NK-92 treated with Interleukin-12 subunit alpha and Interleukin-12 subunit beta, amount 100 ng/mL, for 24 hours (cell line): ENCODE results near the gene SPOP.

ENCODE experiments used
- DNase-seq: peaks from one replicate; lab custom pipeline; 2025; lab: John Stamatoyannopoulos, UW

SPOP gene

DNA sequence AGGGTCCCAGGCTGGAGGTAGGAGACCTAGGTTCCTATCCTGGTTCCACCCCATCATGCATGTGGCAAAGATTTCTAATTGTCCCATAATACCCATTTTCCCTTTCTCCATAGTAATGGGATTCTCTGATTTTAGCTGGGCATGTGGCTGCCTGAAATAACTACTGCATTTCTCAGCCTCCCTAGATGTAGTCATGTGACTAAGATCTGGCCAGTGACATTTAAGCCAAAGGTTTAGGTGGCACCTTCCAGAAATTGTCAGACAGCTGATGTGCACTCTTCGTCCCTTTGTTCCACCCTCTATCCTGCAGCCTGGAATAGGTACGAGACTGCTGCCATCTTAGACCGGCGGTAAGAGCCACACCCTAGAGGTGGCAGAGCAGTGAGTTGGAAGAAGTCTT lies 94.0 kb downstream of the SPOP start:
- DNase-seq: no peak

DNA sequence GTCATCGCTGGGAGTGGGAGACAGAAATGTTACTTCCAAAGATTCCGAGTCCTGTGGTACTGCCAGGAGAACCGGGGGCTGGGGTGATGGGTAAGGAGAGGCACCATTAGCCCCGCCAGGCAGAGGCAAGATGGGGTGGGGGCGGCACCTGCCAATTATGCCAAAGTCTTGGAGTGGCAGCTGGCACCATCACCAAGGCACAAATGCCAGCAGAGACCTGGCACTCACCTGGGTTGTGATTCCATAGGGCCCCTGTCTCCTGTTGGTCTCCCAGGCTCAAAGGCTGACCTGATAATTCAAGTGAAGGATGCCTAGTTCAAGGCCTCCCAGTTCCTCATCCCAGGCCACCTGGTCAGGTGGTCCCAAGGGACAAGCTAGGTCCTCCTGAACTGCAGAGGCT lies 94.7 kb downstream of the SPOP start:
- DNase-seq: no peak

DNA sequence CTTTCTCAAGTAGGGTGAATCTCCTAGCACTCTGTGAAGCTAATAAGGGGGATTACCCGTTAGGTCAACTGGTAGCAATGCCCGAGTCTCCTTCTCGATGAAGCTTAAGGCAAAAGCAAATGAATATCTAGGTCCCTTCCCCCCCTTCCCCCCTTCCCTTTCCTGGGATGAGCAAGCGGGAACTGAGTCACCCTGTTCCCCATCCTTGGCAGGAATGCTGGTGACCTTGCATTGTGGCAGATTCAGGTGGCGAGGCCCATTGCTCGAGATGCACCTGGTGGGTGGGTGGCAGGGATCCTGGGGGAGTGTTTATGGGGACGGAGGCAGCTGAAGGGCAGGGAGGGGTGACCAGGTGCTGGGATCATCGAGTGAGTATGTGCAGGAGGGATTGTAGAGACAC lies 95.1 kb downstream of the SPOP start:
- no peak for DNase-seq

DNA sequence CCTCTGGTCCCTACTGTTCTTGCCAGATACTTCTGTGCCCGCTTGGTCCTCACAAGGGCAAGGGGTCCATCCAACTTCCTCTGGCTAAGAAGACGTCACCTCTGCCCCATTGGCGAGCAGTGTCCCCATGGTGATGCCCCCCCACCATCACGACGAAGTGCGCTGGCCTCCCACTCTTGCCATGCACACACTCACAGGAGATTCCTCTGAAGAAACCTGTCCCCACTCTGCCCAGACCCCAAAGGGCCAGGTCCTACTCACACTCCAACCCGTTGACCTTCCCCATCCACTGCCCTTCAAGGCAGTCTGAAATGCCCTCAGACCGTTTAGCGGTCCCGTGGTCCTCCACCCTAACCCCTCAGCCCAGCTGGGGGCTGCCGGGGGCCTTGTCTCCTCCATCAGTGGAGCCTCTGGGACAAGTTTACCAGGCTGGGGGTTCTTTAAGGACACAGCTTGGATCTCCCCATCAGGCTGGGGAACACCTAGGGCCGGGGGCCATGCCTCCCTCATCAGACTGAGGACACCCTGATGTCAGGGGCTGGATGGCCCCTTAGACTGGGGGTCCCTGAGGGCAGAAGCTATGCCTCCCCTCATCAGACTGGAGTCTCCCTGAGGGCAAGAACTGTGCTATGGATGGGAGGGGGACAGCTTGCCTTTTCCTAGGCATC lies 95.7 kb downstream of the SPOP start:
- no peak for DNase-seq

DNA sequence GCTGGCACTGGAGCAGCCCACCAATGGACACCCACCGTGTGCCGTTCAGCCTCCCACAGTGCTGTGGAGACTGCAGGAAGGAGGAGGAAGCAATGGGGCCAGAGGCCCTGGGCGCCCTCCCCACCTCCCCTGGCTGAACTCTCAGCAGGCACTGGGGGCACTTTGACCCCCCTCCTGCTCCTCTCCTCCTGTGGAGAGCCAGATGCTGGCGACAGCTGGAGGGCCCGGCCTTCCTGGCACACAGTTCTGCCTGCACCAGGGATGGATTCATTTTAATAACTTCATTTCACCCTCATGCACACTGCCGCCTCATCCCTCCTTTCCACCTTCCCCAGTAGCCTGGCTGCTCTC lies 96.3 kb downstream of the SPOP start:
- DNase-seq: no peak

DNA sequence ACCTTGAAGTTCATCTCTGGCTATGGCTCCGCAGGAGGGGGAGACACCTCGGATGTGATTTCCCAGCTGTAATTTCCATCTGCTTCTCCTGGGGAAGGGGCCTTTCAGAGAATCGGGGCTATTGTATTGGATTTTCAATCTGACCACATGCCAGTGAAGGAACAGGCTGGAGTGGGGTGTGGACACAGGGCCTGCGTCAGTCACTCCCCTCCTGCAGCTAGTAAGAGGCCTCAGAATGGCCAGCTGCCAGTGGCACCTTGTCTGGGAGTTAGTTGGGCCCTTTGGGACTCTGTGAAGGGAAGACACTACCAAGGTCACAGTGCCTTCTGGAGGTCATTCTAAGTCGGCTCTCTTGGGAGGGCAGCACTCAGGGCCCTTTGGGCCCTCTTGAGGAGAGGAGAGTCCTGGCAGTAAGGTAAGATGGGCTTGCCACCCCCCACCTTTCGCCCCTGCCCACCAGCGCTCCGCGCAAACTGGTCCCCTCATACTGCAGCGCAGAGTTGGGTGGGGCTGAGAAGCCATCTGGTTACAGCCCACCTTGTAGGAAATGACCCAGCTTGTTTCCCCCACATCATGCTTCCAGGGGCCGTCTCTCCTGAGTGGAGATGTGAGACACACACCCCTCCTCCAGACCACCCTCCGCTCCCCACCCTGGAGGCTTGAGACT lies 96.8 kb downstream of the SPOP start:
- no peak for DNase-seq

DNA sequence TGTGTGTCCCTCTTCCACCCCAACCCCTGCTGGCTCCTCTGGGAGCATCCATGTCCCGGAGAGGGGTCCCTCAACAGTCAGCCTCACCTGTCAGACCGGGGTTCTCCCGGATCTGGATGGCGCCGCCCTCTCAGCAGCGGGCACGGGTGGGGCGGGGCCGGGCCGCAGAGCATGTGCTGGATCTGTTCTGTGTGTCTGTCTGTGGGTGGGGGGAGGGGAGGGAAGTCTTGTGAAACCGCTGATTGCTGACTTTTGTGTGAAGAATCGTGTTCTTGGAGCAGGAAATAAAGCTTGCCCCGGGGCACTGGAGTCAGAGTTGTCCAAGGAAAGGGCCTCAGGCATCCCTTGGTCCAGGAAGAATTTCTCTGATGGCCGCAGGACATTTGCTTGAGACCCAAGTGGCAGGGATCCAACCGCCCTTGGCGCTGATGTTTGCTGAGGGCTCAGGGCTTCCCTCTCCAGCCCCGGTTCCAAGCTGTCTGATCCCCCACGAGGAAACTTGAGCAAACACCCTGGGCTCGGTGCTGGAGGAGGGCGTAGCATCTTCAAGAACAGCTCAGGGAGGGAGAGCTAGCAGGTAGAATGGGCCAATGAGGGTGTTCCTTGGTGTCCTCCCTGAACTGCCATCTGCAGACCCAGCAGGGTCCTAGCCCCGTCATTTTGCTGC lies 97.7 kb downstream of the SPOP start:
- DNase-seq: no peak

DNA sequence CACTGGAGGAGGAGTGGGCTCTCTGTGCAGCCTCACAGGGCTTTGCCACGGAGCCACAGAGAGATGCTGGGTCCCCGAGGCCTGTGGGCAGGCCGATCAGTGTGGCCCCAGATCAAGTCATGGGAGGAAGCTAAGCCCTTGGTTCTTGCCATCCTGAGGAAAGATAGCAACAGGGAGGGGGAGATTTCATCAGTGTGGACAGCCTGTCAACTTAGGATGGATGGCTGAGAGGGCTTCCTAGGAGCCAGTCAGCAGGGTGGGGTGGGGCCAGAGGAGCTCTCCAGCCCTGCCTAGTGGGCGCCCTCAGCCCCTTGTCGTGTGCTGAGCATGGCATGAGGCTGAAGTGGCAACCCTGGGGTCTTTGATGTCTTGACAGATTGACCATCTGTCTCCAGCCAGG lies 98.4 kb downstream of the SPOP start:
- DNase-seq: no peak

DNA sequence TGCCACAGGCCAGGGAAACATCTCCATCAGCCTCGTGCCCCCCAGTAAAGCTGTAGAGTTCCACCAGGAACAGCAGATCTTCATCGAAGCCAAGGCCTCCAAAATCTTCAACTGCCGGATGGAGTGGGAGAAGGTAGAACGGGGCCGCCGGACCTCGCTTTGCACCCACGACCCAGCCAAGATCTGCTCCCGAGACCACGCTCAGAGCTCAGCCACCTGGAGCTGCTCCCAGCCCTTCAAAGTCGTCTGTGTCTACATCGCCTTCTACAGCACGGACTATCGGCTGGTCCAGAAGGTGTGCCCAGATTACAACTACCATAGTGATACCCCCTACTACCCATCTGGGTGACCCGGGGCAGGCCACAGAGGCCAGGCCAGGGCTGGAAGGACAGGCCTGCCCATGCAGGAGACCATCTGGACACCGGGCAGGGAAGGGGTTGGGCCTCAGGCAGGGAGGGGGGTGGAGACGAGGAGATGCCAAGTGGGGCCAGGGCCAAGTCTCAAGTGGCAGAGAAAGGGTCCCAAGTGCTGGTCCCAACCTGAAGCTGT lies 98.9 kb downstream of the SPOP start:
- DNase-seq: no peak

DNA sequence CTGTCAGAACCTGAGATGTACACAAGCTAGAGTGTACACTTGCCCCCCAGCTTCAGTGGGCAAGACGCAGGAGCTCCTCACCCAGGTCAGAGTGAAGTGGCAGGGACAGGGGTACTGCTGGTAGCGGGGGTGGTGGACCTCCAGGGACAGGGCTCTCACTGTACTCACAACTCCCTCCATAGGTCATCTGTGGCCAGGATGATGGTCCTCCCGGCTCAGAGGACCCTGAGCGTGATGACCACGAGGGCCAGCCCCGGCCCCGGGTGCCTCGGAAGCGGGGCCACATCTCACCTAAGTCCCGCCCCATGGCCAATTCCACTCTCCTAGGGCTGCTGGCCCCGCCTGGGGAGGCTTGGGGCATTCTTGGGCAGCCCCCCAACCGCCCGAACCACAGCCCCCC lies 99.5 kb downstream of the SPOP start:
- no peak for DNase-seq

DNA sequence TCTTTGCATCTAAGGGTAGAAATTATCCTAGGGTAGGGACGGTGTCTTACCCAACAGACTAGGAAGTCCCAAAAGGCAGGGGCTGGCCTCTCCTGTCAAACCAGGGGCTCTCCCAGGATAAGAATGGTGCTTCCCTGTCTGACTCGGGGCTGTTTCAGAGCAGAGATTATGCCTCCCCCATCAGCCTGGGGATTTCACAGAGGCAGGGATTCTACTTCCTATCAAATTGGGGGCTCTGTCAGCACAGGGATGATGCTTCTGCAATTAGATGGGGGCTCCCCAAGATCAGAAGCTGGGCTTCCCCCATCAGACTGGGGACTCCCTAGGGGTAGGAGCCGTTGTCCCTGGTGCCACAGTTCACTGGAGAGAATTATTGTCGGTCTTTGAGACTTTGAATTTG lies 99.9 kb downstream of the SPOP start:
- no peak for DNase-seq

DNA sequence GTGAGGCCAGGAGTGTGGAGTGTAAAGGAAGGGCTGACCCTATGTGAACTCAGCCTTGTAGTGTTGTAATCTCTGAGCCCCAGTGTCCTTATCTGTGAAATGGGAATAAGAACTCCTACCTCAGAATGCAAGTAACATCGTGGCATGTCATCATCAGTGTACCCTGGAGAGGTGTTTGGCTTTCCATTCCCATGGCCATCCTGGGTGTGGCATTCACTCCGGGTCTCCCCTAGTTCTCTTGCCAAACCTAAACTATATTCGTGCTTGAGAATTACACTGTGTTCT lies 100.3 kb downstream of the SPOP start:
- DNase-seq: no peak

DNA sequence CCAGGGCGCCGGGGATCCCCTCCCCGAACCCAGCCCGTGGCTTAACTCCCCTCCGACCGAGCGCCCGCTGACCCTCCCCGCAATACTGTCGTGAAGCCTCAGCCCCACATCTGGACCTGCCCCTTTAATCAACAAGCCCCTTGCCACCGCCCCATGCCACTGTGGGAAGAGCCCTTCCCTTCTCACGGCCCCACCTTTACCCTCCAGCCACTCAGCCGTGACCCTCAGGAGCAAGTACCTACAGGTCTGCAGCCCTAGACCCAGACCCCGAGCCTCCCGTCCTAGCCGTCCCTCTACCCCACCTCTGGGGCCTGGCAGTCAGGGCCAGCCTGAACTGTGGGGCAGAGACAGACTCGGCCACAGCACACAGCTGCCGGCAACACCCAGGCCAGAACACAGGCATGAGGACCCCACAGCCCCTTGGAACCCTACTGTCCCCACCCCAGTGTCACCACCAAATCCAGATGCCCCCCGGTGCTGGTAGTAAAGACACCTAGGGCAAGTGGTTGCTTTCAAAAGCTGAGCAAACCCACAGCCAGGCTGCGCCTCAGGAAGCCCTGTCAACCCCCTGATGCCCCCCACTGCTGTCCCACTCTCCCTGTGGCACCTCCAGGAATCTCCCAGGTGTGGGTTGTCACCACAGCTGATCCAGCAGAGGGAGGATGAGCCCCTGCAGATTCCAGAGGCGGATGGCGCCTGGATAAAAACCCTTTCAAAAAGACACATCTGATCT lies 100.8 kb downstream of the SPOP start:
- DNase-seq: no peak

DNA sequence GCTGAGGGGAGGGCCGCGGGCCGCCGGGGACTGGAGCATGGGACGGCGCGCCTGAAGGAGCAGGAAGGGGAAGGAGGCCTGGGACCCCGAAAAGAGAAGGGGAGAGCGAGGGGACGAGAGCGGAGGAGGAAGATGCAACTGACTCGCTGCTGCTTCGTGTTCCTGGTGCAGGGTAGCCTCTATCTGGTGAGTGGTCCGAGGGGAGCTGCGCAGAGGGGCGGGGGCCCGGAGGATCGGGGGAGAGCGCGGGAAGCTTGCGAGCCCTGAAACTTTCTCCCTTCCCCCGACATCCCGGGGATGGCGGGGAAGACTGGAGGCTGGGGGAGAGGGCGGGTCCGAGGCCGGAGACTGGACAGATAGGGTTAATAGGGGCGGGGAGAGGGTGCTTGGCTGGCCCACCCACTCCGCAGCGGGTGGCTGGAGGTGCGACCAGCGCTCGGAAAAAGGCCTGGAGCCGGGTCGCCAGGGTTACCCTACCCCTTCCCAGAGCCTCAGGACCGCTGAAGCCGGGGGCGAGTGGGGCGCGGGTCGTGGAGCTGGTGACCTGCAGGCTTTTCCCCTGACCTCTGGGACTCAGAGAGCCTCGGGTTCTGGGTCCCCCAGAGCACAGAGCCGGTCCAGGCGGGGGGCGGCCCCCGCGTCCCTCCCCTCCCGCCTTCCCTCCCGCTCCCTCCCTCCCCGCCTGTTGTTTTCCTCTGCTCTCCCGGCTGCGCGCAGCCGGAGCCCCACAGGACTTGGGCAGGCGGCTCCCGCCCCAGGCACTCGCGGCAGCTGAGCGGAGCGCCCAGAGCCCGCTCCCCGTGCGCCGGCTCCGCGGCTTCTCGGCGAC lies 101.6 kb downstream of the SPOP start:
- no peak for DNase-seq

DNA sequence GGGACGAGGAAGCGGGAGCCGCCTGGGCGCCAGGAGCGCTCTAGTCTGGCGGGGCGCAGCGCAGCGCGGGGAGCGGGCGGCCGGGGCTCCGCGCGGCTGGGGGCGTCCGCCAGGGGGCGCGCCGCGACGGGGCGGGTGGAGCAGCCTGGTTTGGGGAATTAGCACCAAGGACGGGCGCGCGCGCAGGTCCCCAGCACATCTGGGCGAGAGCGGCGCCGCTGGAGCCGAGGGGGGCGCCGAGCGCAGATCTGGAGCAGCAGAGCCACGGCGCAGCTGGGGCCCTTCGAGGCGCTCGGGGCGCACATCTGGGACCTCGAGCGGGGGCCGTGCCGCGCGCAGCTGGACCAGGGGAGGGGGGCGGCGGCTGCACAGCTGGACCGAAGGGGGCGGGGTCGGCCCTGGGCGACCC lies 102.2 kb downstream of the SPOP start, which contains the start of gene NXPH3:
Gene NXPH3 (plus strand): TSS at position 193 of the 409 bp plus-strand sequence. CDS start 349 bp downstream, outside the sequence.
- DNase-seq: no peak

DNA sequence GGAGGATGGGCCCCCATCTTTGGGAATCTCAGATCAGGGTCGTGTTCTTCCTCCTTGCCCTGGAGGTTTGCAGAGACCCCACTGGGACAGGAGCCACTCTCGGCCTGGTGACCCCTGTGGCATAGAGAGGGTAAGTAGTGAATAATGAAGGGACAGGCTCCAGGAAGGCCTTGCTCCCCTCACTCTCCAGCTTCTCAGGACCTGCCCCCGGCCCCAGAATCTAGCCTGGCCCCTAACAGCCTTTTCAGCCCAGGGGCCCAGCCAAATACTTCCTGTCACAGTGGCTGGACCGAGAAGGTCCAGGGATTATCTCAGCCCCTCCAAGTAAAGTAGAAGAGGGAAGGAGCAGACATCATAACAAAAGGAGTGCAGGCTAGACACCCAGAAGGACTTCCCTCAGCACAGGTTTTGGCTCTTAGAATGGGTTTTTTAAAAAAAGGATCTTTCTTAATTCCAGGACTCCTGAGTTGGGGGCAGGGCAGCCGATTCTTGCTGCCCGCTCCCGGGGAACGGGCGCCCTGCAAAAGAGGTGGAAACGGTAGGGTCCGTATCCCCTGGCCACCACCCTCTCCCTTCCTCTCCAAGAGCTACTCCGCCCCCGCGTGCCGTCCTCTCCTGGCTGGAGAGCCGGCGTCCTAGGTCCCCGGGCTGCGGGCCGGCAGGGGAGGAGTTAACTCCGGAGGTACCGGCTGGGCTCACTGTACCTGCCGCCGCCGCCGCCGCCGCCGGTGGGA lies 102.8 kb downstream of the SPOP start:
- DNase-seq: no peak

DNA sequence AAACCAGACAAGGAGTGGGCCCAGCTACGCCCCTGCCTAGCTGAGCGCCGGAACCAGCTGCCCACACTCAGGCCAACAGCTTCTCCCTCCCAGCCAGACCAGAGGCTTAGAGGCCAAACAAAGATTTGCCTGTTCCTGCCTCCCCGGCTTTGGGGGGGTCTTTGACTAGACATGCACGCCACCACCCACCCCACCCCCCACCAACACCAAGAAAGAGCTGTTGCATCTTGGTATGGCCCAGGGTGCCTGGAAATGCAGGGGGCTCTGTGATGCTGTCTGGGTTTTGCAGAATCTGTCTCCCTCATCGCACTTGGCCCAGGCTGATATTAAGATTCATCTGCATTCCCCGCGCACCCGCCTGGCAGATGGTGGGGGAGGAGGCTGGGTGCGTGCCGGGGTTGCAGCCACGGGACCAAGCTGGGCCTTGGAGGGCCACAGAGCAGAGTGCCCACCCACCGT lies 103.5 kb downstream of the SPOP start:
- no peak for DNase-seq

DNA sequence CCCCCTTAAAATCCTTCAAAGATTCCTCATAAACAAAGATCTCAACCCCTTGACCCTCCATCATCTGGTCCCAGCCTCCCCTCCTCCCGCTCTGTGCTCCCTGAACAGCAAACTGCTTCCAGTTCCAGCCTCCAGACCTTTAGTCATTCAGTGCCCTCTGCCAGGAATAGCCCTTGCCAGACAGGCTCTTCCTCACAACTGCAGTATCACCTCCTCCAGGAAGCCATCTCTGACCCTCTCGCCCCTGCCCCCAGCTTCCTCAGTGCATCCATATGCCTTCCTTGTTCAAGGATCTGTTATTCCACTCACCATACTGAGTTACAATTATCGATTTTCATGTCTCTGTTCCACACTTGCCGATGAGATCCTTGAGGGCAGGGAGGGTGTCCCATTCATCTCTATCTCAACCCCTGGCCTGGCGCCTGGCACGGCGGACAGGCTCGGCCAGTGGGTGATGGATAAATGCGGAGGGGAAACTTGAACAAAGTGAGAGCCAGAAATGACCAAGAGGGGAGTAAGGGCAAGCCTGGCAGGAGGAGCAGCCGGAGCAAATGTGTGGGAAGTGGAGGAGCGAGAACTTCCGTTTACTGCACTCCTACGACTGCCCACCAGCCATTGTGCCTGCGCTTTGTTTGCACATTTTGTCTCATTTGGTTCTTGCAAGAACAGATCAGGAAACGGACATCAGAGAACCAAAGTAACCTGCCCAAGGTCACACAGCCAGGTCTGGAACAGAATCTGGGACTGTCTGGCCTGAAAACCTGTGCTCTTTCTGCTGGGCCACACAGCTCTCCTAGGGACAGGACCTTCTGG lies 104.2 kb downstream of the SPOP start:
- no peak for DNase-seq

DNA sequence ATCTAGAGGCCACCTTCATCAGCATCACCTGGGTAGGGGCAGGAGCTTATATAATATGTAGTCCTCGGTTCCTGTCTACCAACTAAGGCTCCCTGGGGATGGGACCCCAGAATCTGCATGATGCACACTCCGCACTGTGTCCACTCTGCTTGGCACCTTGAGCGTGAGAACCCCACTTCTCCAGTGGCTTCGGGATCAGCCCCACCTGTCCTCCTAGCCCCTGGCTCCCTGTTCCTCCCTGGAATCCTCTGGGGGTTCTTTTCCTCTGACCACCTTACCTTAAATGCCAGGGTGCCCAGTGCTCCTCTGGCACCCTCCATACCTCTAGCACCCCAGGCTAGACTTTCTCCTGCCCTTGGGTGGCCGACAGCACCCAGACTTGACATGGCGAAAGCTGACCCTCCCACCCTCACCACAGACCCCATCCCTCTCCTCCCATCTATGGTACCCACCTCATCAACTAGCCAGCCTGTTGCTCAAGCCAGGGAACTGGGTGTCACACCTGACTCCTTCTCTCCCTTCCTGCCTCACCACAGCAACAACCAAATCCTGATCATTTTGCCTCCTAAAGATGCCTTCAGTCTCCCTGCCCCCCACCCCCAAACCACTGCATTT lies 105.0 kb downstream of the SPOP start:
- no peak for DNase-seq

DNA sequence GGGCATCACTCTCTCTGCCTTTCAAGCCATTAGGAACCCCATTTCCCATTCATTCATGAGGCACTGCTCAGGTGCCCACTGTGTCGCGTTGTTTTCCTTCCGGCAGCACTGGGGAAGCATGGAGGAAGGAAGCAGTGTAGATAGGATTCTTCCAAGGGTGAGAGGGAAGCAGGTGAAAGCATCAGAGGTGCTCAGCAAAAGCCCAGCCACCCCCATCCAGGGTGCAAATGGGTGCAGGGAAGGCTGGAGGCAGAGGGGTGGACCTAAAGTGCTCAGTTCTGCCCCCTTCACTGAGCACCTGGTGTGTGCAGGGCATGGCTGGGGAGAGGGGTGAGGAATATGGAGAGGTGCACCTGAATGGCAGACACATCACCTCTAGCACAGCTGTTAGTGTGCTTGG lies 105.7 kb downstream of the SPOP start:
- no peak for DNase-seq
